Subcutaneous abdominal adipose tissue (tissue), 5 donors: ENCODE results near the gene COG6.

Experiments used
- H3K27ac ChIP-seq: one replicate; pipeline ENCODE4 v1.7.0; 2013; ENCODE audit warnings: low read depth, mild to moderate bottlenecking, inconsistent platforms, low read length, moderate library complexity
- H3K27me3 ChIP-seq, 5 donors: one replicate each; pipeline ENCODE4 v1.7.0; 2013; ENCODE audit warnings: low read length in 5 of 5, inconsistent platforms in 1 of 5; ENCODE audit not compliant: control insufficient read depth in 5 of 5, insufficient read depth in 4 of 5
- H3K36me3 ChIP-seq, 5 donors: one replicate each; pipeline ENCODE4 v1.7.0; 2013; ENCODE audit warnings: low read length in 5 of 5; ENCODE audit not compliant: control insufficient read depth in 5 of 5, insufficient read depth in 5 of 5
- H3K4me1 ChIP-seq, 5 donors: one replicate each; pipeline ENCODE4 v1.7.0; 2013; ENCODE audit warnings: low read length in 5 of 5, mild to moderate bottlenecking in 3 of 5, moderate library complexity in 1 of 5; ENCODE audit not compliant: control insufficient read depth in 5 of 5, insufficient read depth in 5 of 5
- H3K4me3 ChIP-seq, 5 donors: one replicate each; pipeline ENCODE4 v1.7.0; 2013; ENCODE audit warnings: low read length in 5 of 5, low read depth in 1 of 5
- H3K9ac ChIP-seq, 5 donors: one replicate each; pipeline ENCODE4 v1.7.0; 2013; ENCODE audit warnings: low read length in 5 of 5, mild to moderate bottlenecking in 4 of 5, moderate library complexity in 3 of 5
- H3K9me3 ChIP-seq, 5 donors: one replicate each; pipeline ENCODE4 v1.7.0; 2013; ENCODE audit warnings: low read length in 5 of 5; ENCODE audit not compliant: control insufficient read depth in 5 of 5
- donor health status: healthy.
- donor health status: healthy.
- donor health status: healthy.
- donor health status: healthy.
- donor health status: healthy.

Gene COG6

DNA sequence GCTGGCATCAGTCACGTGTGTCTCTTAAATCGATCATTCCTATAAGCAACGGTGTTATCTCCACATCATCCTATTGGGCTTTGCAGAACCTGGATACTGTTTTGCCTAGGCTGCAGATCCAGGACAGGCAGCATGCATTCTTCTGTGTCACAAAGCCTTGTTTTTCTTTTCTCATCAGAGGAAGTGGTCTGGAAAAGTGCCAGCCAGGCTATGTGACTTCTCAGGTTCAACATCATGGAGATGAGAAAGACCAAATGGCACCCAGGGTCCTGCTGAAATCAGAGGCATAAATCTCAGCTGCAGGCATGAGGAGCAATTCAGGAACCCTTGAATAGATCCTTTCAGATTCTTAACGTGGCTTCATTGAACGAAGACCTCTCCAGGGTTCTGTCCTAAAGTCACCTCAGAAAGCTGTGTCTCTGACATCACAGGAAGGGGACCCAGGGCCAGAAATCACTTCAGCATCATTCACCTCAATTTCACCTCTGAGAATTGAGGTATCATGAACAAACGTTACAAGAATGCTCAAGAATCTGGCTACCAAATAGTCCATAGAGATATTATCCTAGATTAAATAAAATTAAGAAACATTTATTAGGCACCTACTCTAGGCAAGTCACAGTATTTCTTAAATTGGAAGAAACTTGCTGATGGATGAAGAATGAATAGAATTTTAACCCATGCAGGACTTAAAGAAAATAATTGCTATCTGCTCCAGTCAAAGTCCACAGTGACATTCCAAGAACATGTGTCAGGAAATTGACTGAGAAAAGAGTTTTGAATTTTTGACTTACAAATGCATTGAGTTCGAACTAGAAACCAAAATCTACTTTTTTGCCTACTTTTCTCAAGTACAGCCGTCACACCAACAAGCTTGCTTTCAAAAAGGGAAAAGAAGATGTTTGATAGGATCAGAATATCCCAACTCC, 124.1 kb downstream of the COG6 start:
- H3K27ac ChIP-seq = no peak overlapping the region
- H3K4me3 ChIP-seq = no peak overlapping the region
- H3K36me3 ChIP-seq = no peaks in the 10 kb centered on the region
- H3K4me1 ChIP-seq = peaks cover 0 to 4% (median 0%) of the 10 kb centered on the region in 5 donors
- peaks cover 0 to 5% (median 0%) of the 10 kb centered on the region in 5 donors for H3K9me3 ChIP-seq
- no peak overlapping the region for H3K9ac ChIP-seq
- no peaks in the 10 kb centered on the region for H3K27me3 ChIP-seq

DNA sequence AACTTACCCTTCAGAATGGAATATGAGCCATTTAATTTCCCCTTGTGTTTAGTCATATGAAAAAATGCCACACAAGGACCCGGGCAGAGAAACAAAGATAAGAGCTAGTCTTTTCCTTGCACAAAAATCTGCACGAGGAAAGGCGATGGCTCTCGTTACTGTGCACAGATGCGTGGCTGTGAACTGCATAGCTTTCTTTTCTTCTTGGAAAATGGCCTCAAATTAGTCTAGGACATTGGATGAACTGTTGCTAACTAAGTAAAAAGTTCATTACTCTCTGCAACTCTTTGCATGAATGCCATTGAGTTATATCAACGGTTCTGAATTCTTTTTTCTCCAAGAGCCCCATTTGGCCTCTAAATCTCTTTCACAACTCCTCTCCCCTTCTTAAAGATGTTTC, 125.2 kb downstream of the COG6 start:
- Histone ChIP-seq H3K9ac (no peak overlapping the region), H3K27me3 (no peaks in the 10 kb centered on the region), H3K27ac (no peak overlapping the region), H3K36me3 (no peaks in the 10 kb centered on the region), H3K4me1 (peaks cover 0 to 4% (median 3%) of the 10 kb centered on the region in 5 donors), H3K4me3 (no peak overlapping the region), H3K9me3 (peaks cover 0 to 5% (median 0%) of the 10 kb centered on the region in 5 donors)

DNA sequence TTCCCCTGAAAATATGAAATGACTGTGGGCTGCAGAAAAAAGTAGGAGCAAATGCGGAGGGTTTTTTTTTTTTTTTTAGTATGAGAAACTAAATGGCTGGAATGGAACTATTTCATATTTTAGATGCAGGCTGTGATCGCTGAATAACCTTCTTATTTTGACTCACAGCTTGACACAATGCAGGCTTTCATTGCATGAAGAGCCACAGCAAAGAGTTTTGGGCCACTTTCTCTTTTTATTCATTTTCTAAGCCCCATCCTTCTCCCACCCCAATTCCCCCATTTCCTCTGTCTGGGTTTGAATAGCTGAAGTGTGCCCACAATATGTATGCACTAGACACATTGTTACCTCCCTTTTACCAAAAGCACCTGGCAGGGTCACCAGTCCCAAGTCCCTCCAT, 125.9 kb downstream of the COG6 start:
- no peak overlapping the region for H3K27ac ChIP-seq
- H3K36me3 ChIP-seq = no peaks in the 10 kb centered on the region
- H3K9me3 ChIP-seq = peaks cover 0 to 5% (median 0%) of the 10 kb centered on the region in 5 donors
- no peak overlapping the region for H3K4me3 ChIP-seq
- peaks cover 0 to 10% (median 4%) of the 10 kb centered on the region in 5 donors for H3K4me1 ChIP-seq
- no peaks in the 10 kb centered on the region for H3K27me3 ChIP-seq
- no peak overlapping the region for H3K9ac ChIP-seq

DNA sequence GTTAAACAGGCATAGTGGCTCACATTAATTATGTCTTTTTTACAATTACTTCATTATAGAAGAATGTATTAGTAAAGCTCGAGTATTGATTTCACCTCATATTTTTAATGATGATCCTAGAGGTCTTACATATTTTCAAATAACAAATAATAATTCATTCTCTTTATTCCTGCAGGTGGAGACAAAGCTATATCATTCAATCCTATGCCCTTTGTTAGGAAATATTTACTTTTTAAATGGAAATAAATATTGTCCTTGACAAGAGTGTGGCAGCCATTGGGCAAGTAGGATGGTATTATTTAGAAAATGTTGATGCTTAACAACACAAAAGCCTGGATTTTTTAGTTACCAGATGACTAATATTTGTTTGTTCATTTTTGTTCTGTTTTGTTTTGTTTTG, 127.6 kb downstream of the COG6 start:
- H3K36me3 ChIP-seq = no peaks in the 10 kb centered on the region
- H3K4me1 ChIP-seq = peaks cover 0 to 25% (median 8%) of the 10 kb centered on the region in 5 donors
- H3K9ac ChIP-seq = no peak overlapping the region
- no peaks in the 10 kb centered on the region for H3K27me3 ChIP-seq
- H3K9me3 ChIP-seq = peaks cover 0 to 5% (median 0%) of the 10 kb centered on the region in 5 donors
- H3K4me3 ChIP-seq = no peak overlapping the region
- no peak overlapping the region for H3K27ac ChIP-seq

DNA sequence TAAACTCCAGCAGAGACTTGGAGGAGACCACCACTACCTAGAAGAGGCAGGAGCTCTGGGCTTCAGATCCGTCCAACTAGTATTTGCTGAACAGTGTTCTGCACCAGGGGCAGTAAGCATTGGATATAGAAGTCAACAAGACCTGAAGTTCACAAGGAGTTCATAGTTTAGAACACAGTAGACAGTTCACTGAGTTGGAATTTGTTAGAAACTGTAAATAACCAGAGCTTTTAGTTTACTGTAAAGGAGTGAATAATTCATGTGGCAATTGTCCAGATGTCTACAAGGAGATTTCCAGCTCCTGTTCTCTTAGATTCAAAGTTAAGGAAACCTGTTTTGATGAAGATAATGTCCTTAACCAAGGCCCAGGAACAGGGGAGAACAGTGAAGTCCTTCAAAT, 128.9 kb downstream of the COG6 start:
- H3K4me3 ChIP-seq = no peak overlapping the region
- H3K9ac ChIP-seq = no peak overlapping the region
- H3K4me1 ChIP-seq = peaks cover 0 to 34% (median 8%) of the 10 kb centered on the region in 5 donors
- no peaks in the 10 kb centered on the region for H3K36me3 ChIP-seq
- peaks cover 0 to 3% (median under 1%) of the 10 kb centered on the region in 5 donors for H3K9me3 ChIP-seq
- no peaks in the 10 kb centered on the region for H3K27me3 ChIP-seq
- no peak overlapping the region for H3K27ac ChIP-seq

DNA sequence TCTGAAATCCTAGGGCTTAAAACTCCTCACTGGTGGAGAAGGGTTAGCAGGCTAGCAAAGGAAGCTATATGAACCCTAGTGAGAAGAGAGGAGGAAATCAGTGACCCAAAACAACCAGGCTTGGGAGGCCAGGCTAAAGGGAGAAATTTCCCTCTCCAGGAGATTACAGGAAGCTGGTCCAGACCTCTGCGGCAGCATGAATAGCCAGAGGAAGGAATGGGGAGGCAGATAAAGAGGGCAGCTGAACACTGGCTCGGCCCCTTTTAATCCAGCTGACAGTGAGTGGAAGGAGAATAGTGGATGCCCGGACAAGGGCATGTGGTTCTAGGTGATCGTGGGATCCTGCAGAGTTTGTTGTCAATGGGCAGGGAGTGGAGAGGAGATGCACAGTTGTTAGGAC, 130.6 kb downstream of the COG6 start:
- H3K4me1 ChIP-seq = peaks cover 0 to 34% (median 4%) of the 10 kb centered on the region in 5 donors
- H3K4me3 ChIP-seq = no peak overlapping the region
- H3K27me3 ChIP-seq = no peaks in the 10 kb centered on the region
- no peak overlapping the region for H3K9ac ChIP-seq
- H3K27ac ChIP-seq = no peak overlapping the region
- H3K9me3 ChIP-seq = peaks cover 0 to 5% (median 4%) of the 10 kb centered on the region in 5 donors
- no peaks in the 10 kb centered on the region for H3K36me3 ChIP-seq

DNA sequence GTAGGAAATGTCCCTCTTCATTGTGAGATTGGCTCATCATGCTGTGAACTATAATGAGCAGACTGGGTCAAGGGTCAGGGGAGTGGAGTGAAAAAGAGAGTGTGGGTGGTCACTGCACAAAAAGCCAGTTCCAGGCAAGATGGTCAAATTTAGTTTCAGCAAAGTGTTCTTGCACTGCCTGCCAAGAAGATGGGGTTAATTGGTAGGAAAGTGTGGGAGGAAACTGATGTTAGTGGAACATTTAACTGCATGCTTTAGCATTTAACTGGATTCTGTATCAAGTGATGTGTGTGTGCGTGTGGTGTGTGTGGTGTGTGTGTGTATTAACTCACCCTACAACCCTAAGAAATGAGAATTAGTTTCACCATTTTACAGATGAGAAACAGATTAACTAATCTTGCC, 131.6 kb downstream of the COG6 start:
- Histone ChIP-seq H3K4me3 (no peak overlapping the region), H3K36me3 (no peaks in the 10 kb centered on the region), H3K27me3 (no peaks in the 10 kb centered on the region), H3K9ac (no peak overlapping the region), H3K9me3 (peaks cover 0 to 5% (median 4%) of the 10 kb centered on the region in 5 donors), H3K4me1 (peaks cover 0 to 34% (median 4%) of the 10 kb centered on the region in 5 donors), H3K27ac (no peak overlapping the region)

DNA sequence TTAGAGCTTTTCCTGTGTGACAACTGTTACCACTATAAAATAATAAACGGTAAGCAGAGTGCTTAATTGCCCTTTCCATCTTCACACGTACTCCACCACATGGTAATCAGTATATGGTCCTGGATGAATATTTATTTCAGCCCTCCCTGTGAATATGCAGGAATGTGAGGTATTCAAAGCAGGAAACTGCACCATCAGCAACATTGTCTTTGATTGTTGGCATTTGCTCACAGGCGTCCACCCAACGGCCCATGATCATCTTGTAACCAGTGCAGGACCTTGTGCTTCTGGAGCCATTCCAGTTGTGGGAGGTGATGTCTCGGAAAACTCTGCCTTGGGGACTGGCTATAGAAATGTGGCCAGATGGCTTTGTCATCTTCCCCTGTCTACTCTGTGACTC, 132.6 kb downstream of the COG6 start:
- Histone ChIP-seq H3K9me3 (peaks cover 0 to 5% (median 4%) of the 10 kb centered on the region in 5 donors), H3K27ac (no peak overlapping the region), H3K36me3 (no peaks in the 10 kb centered on the region), H3K4me3 (no peak overlapping the region), H3K9ac (no peak overlapping the region), H3K4me1 (peaks cover 0 to 34% (median 4%) of the 10 kb centered on the region in 5 donors), H3K27me3 (no peaks in the 10 kb centered on the region)

DNA sequence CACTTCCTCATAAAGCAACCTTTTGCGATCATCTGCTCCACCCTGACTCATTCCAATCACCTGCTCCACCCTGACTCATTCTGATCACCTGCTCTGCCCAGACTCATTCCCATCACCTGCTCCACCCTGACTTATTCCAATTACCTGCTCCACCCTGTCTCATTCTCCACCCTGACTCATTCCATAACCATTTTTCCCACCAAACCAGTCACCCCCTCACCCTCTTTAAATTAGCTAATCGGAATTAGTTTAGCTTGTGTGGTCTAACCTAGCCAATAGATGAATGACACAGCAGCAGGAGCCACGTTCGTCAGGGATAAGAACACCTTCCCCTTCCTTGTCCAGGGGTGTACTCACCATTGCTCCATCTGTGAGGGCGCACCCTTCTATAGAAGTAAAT, 134.0 kb downstream of the COG6 start:
- Histone ChIP-seq H3K9ac (no peak overlapping the region), H3K27ac (no peak overlapping the region), H3K36me3 (no peaks in the 10 kb centered on the region), H3K9me3 (peaks cover 0 to 10% (median 4%) of the 10 kb centered on the region in 5 donors), H3K27me3 (no peaks in the 10 kb centered on the region), H3K4me1 (peaks cover 0 to 34% (median 4%) of the 10 kb centered on the region in 5 donors), H3K4me3 (no peak overlapping the region)
